Endothelial cell of umbilical vein (primary cell): ENCODE data around the gene FMNL3. TPM values are rescaled to one million over a fixed set of nuclear protein-coding genes. Genes with fewer than 3 reads are reported as not detected.

Source experiments
- BruUV-seq: library from RNA; stranded (reverse); fragments of 400-500 nt; replicated peaks from 2 replicates; lab custom pipeline; 2021; lab: Mats Ljungman, UMichigan
- CTCF ChIA-PET: fragments of 300-600, 350-600 bp; sonication (Branson Sonifier 250); formaldehyde crosslinking; loops from one replicate; lab custom pipeline; 2021; ENCODE audit warnings: antibody characterized with exemption, inconsistent platforms; lab: Charles Lee
- POLR2A ChIA-PET: fragments of 300-600, 350-600 bp; sonication (Branson Sonifier 250); formaldehyde crosslinking; loops from one replicate; lab custom pipeline; 2021; ENCODE audit warnings: antibody characterized with exemption, inconsistent platforms; lab: Charles Lee
- DNase-seq: peaks from one replicate; pipeline ENCODE4 v3.0.0-alpha.2; 2011; ENCODE audit warnings: low read depth, low spot score
- FAIRE-seq: peaks from 2 replicates; lab custom pipeline; 2011; peaks lifted over from hg19 to GRCh38; lab: Jason Lieb, UNC
- H2AFZ ChIP-seq: 2 replicates; pipeline ENCODE4 v1.6.0; 2012; ENCODE audit warnings: low read depth, low read length, control low read depth, inconsistent platforms
- H3K27ac ChIP-seq: 2 replicates; pipeline ENCODE4 v1.5.1; 2011; ENCODE audit warnings: low read depth, mild to moderate bottlenecking, control low read depth, low read length, moderate library complexity; ENCODE audit not compliant: insufficient read depth
- H3K27me3 ChIP-seq, 2 experiments: 2 replicates each; pipeline versions ENCODE4 v1.6.0 to v1.6.1; 2011; ENCODE audit warnings: low read length in 2 of 2, mixed read lengths in 1 of 2; ENCODE audit not compliant: control insufficient read depth in 2 of 2, insufficient read depth in 2 of 2
- H3K36me3 ChIP-seq, 2 experiments: 2 replicates in 1 of 2; 3 replicates in 1 of 2; pipeline ENCODE4 v1.5.1; 2011; ENCODE audit warnings: low read length in 2 of 2, mild to moderate bottlenecking in 1 of 2, moderate library complexity in 1 of 2; ENCODE audit not compliant: control insufficient read depth in 2 of 2, insufficient read depth in 2 of 2; ENCODE audit errors: extremely low read depth in 1 of 2
- H3K4me1 ChIP-seq: 3 replicates; pipeline ENCODE4 v1.5.1; 2011; ENCODE audit warnings: mild to moderate bottlenecking, low read length; ENCODE audit not compliant: control insufficient read depth, insufficient read depth; ENCODE audit errors: extremely low read depth
- H3K4me2 ChIP-seq: 2 replicates; pipeline ENCODE4 v1.6.1; 2011; ENCODE audit warnings: low read length, control low read depth, mixed read lengths; ENCODE audit not compliant: insufficient read depth
- H3K4me3 ChIP-seq, 3 experiments: fragments of 200-600 bp in 1 of 3; sonication (generic), shearing (Covaris generic) in 1 of 3; replicated peaks in 1 of 3; 2 replicates each; pipeline ENCODE4 v1.5.1; 2011 to 2016; ENCODE audit warnings: control low read depth in 3 of 3, low read length in 3 of 3, mild to moderate bottlenecking in 2 of 3, inconsistent platforms in 1 of 3, low read depth in 1 of 3, moderate library complexity in 1 of 3; ENCODE audit not compliant: insufficient read depth in 1 of 3
- H3K79me2 ChIP-seq: 2 replicates; pipeline ENCODE4 v1.6.0; 2012; ENCODE audit warnings: low read length, inconsistent platforms; ENCODE audit not compliant: control insufficient read depth, insufficient read depth
- H3K9ac ChIP-seq: replicated peaks from 2 replicates; pipeline ENCODE3; 2011; ENCODE audit warnings: low read length, control low read depth; ENCODE audit not compliant: insufficient read depth; ENCODE audit errors: extremely low read depth
- H3K9me1 ChIP-seq: replicated peaks from 3 replicates; pipeline ENCODE4 v1.6.0; 2011; ENCODE audit warnings: mild to moderate bottlenecking, low read length; ENCODE audit not compliant: control insufficient read depth, insufficient read depth; ENCODE audit errors: extremely low read depth
- H3K9me3 ChIP-seq: replicated peaks from 2 replicates; pipeline ENCODE4 v1.5.1; 2012; ENCODE audit warnings: low read length, inconsistent platforms; ENCODE audit not compliant: control insufficient read depth, insufficient read depth
- H4K20me1 ChIP-seq: replicated peaks from 2 replicates; pipeline ENCODE3; 2011; ENCODE audit warnings: mild to moderate bottlenecking, low read length; ENCODE audit not compliant: control insufficient read depth, insufficient read depth; ENCODE audit errors: extremely low read depth
- EZH2 ChIP-seq: IDR thresholded peaks from 2 replicates; pipeline ENCODE4 v1.6.1; 2012; ENCODE audit warnings: borderline replicate concordance, low read depth, mild to moderate bottlenecking, moderate library complexity, low read length, inconsistent platforms; ENCODE audit not compliant: severe bottlenecking
- FOS ChIP-seq: IDR thresholded peaks from 2 replicates; pipeline ENCODE4 v1.6.1; 2011; ENCODE audit warnings: mild to moderate bottlenecking, low read length, moderate library complexity, borderline replicate concordance; ENCODE audit not compliant: insufficient read depth
- GATA2 ChIP-seq: IDR thresholded peaks from 2 replicates; pipeline ENCODE4 v1.7.0; 2011; ENCODE audit warnings: low read depth, mild to moderate bottlenecking, moderate library complexity, mixed read lengths, low read length; ENCODE audit not compliant: insufficient read length, insufficient read depth
- JUN ChIP-seq: IDR thresholded peaks from 2 replicates; pipeline ENCODE4 v1.6.1; 2011; ENCODE audit warnings: borderline replicate concordance, low read depth; ENCODE audit not compliant: insufficient read length, insufficient read depth
- MYC ChIP-seq: IDR thresholded peaks from one replicate; pipeline ENCODE4 v1.6.1; 2011; ENCODE audit warnings: mild to moderate bottlenecking, low read depth, low read length
- POLR2A ChIP-seq: IDR thresholded peaks from 2 replicates; pipeline ENCODE4 v1.6.1; 2012; ENCODE audit warnings: low read depth, mild to moderate bottlenecking, control low read depth, low read length
- POLR2AphosphoS5 ChIP-seq: IDR thresholded peaks from 2 replicates; pipeline ENCODE4 v1.6.1; 2012; ENCODE audit warnings: low read depth, mild to moderate bottlenecking, control low read depth, low read length, moderate library complexity; ENCODE audit not compliant: insufficient read depth
- dilution Hi-C: fragments of 300-500 bp; cut with MboI; formaldehyde crosslinking; loops from one replicate; pipeline ENCODE4 v1.15.0; 2019; ENCODE audit warnings: low sequenced_read_pairs; ENCODE audit not compliant: extremely low pct_ligation_motif_present
- intact Hi-C: fragments of 100-400 bp; cut with micrococcal nuclease; formaldehyde crosslinking; loops from one replicate; pipeline ENCODE4 v1.10.0; 2022
- polyA plus RNA-seq, 4 experiments: library from polyadenylated mRNA; depleted of rRNA in 3 of 4; stranded (reverse) in 3 of 4; unstranded in 1 of 4; fragments of >200 nt; gene quantifications; 2 replicates each; pipeline versions ENCODE4 v1.2.1 to v1.2.3, GENCODE V29; 2011 to 2012; ENCODE audit warnings: missing spikeins in 1 of 4
- total RNA-seq: library from RNA; stranded (reverse); gene quantifications from 2 replicates; pipeline ENCODE4 v1.2.3, GENCODE V29; 2021
- TF ChIP-seq, protein P1 (sequence below), 2 donors: IDR thresholded peaks; 1 replicate in 1 of 2; 2 replicates in 1 of 2; pipeline ENCODE4 v1.5.1; 2011; ENCODE audit warnings: low read length in 2 of 2, mild to moderate bottlenecking in 2 of 2, moderate library complexity in 2 of 2, control low read depth in 1 of 2, inconsistent platforms in 1 of 2, low read depth in 1 of 2; ENCODE audit not compliant: insufficient read depth in 1 of 2; ENCODE audit errors: extremely low read depth in 1 of 2
- TF ChIP-seq, protein P2 (sequence below): IDR thresholded peaks from 2 replicates; pipeline ENCODE4 v1.6.1; 2011; ENCODE audit not compliant: insufficient read depth, insufficient read length

Gene FMNL3
- total and polyA plus RNA-seq, 2 donors (not counting 3 experiments of a cell fraction or from before 2014, with no cell fraction given), result 35.1 to 93.3 TPM

DNA sequence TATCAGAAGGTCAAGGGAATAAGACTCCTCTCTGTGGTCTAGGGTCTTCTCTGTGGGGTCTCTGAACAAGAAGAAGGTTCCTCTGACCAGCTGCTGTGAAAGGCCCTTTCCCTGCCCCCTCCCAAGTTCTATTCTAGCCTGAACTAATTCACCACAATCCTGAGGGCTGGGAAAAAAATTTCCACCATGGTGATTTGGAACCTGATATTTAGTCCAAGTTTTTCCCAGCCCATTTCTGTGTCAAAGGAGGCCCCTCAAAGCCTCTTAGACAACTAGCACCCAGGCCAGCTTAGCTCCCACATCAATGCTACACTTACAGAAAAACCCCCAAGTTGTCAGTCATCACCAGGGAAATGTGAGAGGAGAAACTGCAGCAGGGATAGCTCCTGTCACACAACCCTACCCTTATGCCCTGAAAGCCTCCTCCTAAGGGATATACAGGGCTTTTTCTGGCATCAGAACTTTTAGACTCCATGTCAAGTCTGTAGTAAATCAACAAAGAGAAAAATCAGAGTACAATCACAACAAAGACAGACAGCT, 4.5 kb downstream of the FMNL3 start:
- peaks cover 4% of the 10 kb centered on the region for H4K20me1 ChIP-seq
- H3K27me3 ChIP-seq, result no peaks in the 10 kb centered on the region
- dilution Hi-C loops, result no loop called here
- CTCF ChIA-PET, result interaction anchor here (0.6 to 5.7 kb wide), 13 partner anchors 21 to 80 kb away, joined by 3 to 59 read pairs (median 5); partner anchors contain the start of genes PRPF40B and TMBIM6
- no peak overlapping the region for H3K4me3 ChIP-seq
- no peak overlapping the region for H3K4me2 ChIP-seq
- H3K4me1 ChIP-seq, result peaks cover 55% of the 10 kb centered on the region
- no peak overlapping the region for H3K27ac ChIP-seq
- DNase-seq (no peak), FAIRE-seq (peak; percentile 26)
- intact Hi-C loops, result no loop called here
- no peak overlapping the region for H3K9ac ChIP-seq
- POLR2A ChIA-PET, result interaction anchor here (0.6 to 2.2 kb wide), 4 partner anchors 29 to 70 kb away, joined by 3 to 8 read pairs (median 4); partner anchors contain the start of gene TMBIM6
- H3K36me3 ChIP-seq, result no peaks in the 10 kb centered on the region
- no peaks in the 10 kb centered on the region for H3K9me1 ChIP-seq
- BruUV-seq, result no TSS peak
- H2AFZ ChIP-seq, result no peak overlapping the region
- no peak for TF ChIP-seq POLR2A
- no peak for TF ChIP-seq GATA2
- no peak for TF ChIP-seq MYC
- TF ChIP-seq POLR2AphosphoS5, result no peak
- TF ChIP-seq, protein P1, sequence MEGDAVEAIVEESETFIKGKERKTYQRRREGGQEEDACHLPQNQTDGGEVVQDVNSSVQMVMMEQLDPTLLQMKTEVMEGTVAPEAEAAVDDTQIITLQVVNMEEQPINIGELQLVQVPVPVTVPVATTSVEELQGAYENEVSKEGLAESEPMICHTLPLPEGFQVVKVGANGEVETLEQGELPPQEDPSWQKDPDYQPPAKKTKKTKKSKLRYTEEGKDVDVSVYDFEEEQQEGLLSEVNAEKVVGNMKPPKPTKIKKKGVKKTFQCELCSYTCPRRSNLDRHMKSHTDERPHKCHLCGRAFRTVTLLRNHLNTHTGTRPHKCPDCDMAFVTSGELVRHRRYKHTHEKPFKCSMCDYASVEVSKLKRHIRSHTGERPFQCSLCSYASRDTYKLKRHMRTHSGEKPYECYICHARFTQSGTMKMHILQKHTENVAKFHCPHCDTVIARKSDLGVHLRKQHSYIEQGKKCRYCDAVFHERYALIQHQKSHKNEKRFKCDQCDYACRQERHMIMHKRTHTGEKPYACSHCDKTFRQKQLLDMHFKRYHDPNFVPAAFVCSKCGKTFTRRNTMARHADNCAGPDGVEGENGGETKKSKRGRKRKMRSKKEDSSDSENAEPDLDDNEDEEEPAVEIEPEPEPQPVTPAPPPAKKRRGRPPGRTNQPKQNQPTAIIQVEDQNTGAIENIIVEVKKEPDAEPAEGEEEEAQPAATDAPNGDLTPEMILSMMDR (IDR thresholded peaks at IDR 0.05; ENCODE audit: extremely low read depth in 1 of 2, insufficient read depth in 1 of 2, low read depth in 1 of 2, low read length in 2 of 2), result no peak
- TF ChIP-seq FOS, result no peak
- TF ChIP-seq, protein P2, sequence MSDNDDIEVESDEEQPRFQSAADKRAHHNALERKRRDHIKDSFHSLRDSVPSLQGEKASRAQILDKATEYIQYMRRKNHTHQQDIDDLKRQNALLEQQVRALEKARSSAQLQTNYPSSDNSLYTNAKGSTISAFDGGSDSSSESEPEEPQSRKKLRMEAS, result no peak
- TF ChIP-seq EZH2, result no peak
- no peak for TF ChIP-seq JUN
- H3K79me2 ChIP-seq, result peaks cover 82% of the 10 kb centered on the region
- no peaks in the 10 kb centered on the region for H3K9me3 ChIP-seq
